ENCODE data around the gene RAB34. TPM values are rescaled to one million over a fixed set of nuclear protein-coding genes. Genes with fewer than 3 reads are reported as not detected.
A peak's percentile ranks its signal among the peaks of the same experiment; 100 is the strongest.
"Not testable (repeated sequence)": the region's sequence is repeated elsewhere in the genome, so short reads cannot be mapped to it uniquely, and the experiment has no call there.

Gene RAB34
- total RNA-seq, 1 donor from 2014 or later = 149 TPM

DNA sequence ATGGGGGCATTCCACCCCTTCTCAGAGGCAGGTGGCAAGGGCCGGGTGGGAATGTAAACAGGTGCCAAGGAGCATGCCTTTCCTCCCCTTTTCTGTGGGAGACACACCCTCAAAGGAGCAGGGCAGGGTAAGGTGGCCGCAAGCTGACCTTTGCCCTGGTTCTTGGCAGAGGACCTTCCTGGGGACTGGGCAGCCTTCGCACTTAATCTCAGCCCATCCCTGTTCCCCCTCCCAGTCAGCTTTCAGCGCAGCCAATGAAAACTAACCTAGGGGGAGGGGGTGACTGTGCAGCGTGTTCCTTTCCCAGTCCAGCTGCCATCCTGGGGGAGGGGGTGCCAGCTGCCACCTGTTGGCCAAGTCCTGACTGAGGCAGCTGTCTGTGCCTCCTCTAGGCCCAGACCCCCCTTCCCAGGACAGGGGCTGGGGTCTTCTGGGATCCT lies 29.0 kb upstream of the RAB34 start:
- no peak for DNase-seq (ENCODE audit: low spot score)

GRCh38 chr17:28745786-28746411 lies 28.2 kb upstream of the RAB34 start:
- no peak for DNase-seq (ENCODE audit: low spot score)

- DNase-seq (ENCODE audit: low spot score) = peak; percentile 58
These were observed 27.5 kb upstream of the RAB34 start for GRCh38 chr17:28744972-28745785.

GRCh38 chr17:28744104-28744971 lies 26.7 kb upstream of the RAB34 start:
- no peak for DNase-seq (ENCODE audit: low spot score)

DNA sequence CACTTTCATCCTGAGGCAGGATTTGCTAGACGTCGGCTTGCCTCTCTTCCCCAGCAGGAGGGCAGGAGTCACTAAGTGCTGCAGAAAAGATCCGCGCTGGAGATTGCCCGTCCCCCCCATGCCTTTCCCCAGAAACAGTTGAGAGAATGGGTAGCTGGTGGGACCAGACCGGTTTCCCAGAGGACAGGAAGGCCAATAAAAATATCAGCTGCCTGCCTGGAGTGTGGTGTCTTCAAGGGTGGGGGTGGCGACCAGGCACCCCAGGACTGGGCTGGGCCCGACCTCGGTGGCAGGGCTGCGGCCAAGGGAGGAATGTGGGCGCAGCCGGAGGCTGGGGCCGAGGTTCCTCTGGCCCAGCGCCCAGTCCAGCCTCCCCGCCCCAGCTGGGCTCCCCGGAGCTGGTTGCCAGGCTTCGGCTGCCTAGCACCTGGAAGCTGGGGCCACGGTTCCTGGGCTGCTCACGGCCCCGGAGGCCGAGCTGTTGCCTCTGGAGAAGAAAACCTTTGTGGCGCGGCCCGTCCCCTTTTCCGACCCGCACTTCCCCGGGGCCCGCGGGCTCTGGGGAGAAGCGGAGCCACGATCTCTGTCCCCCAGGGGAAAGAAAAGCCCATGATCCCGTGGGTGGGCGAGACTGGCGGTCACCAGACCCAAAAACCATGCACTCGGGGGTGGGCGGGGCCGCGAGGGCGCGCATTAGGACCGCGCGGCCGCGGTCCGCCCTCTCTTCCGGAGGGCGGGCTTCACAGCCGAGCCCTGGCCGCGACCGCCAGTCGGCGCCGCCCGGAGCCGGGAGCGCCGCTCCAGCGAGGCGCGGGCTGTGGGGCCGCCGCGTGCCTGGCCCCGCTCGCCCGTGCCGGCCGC lies 25.8 kb upstream of the RAB34 start, which contains the start of gene TRAF4:
Gene TRAF4 (plus strand): TSS at position 769 of the 861 bp plus-strand sequence. CDS start 102 bp downstream, outside the sequence.
- peak; percentile 88 for DNase-seq (ENCODE audit: low spot score)

DNA sequence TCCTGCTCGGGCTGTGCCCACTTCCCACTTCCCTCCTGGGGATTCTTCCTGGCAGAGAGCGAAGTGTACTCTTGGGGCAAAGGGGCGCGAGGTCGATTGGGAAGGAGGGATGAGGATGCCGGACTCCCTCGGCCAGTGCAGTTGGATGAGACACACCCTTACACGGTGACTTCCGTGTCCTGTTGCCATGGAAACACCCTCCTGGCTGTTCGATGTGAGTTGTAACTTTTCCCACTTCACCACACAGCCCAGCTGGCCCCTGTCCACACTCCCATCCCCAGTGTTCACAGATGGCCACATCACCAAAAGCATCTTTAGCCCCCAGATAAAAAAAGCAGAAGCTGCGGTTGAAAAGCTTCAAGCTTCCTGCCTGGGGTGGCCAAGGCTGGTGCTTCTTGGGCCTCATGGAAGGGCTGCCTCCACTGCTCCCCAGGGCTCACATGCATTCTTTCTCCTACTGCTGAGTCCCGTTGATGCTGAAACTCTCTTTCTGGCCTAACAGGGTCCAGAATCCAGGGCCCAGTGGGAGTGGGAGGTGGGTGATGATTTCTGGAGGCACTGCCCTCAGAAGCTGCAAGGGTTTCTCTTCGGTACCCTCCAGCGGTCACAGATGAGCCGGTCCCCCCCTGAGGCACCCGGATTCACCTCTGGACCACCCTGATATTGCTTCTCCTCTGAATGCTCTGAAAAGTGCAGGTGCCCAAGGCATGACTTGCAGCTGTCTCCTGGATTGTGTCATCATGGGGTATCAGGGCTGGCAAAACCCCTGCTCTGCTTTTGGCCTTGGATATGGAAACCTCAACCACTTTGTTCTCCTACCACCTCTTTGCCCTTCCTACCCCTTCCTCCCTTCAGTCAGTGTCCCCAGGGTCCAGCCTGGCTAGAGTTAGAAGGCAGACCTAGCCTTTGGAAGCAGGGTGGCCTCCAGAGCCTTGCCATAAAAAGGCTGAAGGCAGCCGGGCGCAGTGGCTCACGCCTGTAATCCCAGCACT lies 24.0 kb upstream of the RAB34 start:
- DNase-seq (ENCODE audit: low spot score) = no peak

GRCh38 chr17:28740406-28741357 lies 23.0 kb upstream of the RAB34 start:
- DNase-seq (ENCODE audit: low spot score) = no peak

- no peak for DNase-seq (ENCODE audit: low spot score)
These were observed 21.2 kb upstream of the RAB34 start for GRCh38 chr17:28738680-28739384.

GRCh38 chr17:28737770-28738679 lies 20.4 kb upstream of the RAB34 start:
- no peak for DNase-seq (ENCODE audit: low spot score)

DNA sequence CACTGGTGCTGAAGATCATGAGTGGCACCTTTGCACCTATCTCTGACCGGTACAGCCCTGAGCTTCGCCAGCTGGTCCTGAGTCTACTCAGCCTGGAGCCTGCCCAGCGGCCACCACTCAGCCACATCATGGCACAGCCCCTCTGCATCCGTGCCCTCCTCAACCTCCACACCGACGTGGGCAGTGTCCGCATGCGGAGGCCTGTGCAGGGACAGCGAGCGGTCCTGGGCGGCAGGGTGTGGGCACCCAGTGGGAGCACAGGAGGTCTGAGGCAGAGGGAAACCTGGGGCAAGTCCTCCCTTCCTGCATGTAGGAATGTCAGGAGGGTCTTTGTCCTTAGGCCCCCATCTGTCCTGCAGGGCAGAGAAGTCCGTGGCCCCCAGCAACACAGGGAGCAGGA lies 19.6 kb upstream of the RAB34 start:
- DNase-seq (ENCODE audit: low spot score) = no peak

DNA sequence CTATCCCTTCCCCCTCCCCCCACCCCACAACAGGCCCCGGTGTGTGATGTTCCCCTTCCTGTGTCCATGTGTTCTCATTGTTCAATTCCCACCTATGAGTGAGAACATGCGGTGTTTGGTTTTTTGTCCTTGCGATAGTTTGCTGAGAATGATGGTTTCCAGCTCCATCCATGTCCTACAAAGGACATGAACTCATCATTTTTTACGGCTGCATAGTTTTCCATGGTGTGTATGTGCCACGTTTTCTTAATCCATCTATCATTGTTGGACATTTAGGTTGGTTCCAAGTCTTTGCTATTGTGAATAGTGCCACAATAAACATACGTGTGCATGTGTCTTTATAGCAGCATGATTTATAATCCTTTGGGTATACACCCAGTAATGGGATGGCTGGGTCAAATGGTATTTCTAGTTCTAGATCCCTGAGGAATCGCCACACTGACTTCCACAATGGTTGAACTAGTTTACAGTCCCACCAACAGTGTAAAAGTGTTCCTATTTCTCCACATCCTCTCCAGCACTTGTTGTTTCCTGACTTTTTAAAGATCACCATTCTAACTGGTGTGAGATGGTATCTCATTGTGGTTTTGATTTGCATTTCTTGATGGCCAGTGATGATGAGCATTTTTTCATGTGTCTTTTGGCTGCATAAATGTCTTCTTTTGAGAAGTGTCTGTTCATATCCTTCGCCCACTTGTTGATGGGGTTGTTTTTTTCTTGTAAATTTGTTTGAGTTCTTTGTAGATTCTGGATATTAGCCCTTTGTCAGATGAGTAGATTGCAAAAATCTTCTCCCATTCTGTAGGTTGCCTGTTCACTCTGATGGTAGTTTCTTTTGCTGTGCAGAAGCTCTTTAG lies 18.5 kb upstream of the RAB34 start:
- DNase-seq (ENCODE audit: low spot score) = not testable (repeated sequence)

GRCh38 chr17:28735242-28735722 lies 17.6 kb upstream of the RAB34 start:
- DNase-seq (ENCODE audit: low spot score) = no peak

- DNase-seq (ENCODE audit: low spot score) = no peak
These were observed 17.1 kb upstream of the RAB34 start for GRCh38 chr17:28734712-28735241.

- no peak for DNase-seq (ENCODE audit: low spot score)
These were observed 15.7 kb upstream of the RAB34 start for GRCh38 chr17:28733346-28733745.

DNA sequence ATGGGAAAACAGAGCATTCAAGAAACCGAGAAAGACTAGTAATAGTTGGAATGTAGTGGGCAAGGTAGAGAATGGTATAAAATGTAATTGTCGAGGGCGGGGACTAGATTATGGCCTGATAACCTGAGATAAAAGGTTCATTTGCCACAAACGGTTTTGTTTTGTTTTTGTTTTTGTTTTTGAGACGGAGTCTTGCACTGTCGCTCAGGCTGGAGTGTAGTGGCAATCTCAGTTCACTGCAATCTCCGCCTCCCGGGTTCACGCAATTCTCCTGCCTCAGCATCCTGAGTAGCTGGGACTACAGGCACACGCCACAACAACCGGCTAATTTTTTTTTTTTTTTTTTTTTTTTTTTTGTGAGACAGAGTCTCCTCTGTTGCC lies 12.3 kb upstream of the RAB34 start:
- no peak for DNase-seq (ENCODE audit: low spot score)

Measured in umbilical cord (tissue), 2 donors.